ENCODE results near the gene SH3BP4.

The SH3BP4 gene

DNA sequence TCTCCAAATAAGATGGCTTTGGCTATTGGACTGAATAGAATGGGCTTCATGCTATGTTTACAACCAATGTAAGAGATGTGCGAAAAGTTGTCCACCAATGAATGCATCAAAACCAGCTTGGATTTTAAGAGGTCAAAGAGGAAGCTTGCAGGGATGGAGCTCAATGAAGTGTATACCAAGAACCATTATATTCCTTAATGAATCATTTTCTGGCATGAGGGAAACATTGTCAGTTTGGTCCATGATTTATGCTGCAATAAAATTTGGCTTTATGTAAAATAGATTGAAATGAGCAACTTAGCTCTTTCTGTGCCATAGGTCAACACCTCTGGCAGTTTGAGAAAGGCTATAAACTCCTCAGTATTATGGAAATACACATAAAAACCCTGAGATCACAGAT is 107.3 kb downstream of the SH3BP4 start:
- no peak for DNase-seq

DNA sequence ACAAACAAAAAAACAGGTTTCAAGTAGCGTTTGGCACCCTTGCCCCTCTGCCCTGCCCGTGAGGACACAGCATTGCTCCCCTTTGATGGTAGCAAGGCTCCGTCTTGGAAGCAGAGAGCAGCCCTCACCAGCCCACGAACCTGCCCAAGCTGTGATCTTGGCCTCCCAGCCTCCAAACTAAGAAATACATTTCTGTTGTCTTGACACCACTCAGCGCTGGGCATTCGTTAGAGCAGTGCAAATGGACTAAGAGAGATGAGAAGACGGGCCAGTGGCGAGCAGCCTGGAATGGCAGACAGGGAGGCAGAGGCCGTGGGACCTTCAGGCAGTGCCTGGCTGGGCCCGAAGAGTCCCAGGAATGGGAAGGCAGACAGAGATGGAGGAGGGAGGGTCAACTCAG is 109.8 kb downstream of the SH3BP4 start:
- no peak for DNase-seq

DNA sequence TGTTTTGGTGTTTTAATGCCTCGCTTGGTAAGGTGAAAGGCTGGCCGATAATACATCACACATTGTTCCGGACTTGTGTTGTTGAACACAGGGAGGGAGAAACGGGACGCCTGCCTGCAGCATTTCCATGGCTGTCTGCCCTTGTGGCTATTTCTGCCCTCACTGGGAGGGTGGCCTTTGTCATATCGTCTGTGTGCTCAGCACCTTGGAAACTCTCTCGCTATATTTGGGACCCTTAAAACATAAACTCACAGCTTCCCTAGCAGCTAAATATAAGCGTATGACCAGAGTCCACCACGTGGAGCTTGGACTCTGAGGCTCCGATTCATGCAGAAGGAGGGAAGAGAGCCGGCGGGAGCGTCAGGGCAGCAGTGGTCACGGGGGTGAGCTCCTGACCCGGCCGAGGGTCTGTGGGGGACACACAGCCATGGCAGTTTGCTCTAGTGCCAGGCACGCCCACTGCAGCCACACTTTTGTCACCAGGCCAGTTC is 111.7 kb downstream of the SH3BP4 start:
- no peak for DNase-seq

DNA sequence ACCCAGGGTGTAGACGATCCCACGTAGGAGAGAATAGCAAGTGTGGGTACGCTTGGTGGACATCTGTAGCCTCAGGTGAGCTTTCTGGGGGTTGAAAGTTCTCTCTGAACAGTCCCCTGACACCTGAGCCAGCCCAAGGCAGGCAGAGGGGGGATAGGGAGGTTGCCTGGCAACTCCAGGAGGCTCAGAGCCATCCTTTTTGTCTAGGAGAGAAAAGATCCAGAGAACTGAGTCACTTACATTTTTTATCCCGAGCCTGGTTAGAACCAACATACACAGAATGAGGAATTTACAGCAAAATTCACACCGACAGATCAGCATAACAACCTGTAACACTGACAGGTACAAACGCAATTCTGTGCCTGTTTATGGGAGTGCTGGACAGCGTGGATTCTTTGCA is 113.2 kb downstream of the SH3BP4 start:
- peak; percentile 36 for DNase-seq

DNA sequence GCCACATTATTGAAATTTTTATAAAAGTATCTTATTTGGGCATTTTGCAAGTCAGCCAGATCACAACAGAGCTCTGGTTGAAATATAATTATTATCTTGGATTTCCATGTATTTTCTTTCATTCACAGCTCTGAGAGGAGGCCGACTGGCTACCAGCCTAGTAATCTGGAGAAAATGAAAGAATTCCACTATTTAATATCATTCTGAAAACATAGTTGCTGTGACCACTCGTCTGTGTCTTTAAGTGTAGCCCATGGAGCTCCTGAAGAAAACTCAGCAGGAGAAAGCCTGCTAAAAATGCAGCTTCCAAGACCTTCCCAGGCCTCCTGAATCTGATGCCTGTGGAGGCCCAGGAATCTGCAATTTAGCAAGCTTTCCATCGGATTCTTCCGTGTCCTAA is 114.7 kb downstream of the SH3BP4 start:
- peak; percentile 44 for DNase-seq

DNA sequence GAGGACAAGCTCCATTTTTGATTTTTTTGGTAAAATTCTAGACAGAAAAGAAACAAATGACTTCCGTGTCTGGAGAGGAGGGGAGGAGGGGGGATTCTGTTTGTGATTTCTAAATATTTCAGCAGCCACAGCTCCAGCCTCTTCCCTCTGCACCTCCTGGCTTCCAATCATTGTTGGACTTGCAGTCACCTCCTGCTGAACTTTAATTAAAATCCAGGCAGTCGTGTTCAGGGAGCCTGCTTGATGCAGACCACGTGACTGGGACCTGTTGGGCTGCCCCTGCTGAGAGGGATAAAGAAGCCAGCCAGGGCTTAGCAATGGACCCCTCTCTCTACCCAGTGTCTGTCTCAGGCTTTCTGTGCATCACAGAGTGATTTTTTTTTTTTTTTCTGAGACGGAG is 115.1 kb downstream of the SH3BP4 start:
- DNase-seq = peak; percentile 75

DNA sequence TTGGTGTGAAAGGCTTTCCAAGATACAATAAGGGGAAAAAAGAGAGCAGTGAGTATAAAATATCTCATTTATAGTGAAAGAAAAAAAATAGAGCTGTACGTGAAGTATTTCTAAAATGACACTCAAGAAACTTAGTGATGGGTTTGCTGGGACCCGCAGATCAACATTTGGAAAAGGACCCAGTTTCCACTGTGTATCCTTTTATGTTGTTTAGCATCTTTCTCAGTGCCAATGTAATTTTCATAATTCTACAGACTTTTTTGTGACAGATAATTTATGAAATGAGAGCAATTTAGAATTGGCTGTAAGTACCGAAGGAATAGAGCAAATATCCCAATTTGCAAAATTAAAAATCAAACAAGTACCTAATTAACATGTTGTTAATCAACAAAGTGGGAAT is 116.9 kb downstream of the SH3BP4 start:
- no peak for DNase-seq

DNA sequence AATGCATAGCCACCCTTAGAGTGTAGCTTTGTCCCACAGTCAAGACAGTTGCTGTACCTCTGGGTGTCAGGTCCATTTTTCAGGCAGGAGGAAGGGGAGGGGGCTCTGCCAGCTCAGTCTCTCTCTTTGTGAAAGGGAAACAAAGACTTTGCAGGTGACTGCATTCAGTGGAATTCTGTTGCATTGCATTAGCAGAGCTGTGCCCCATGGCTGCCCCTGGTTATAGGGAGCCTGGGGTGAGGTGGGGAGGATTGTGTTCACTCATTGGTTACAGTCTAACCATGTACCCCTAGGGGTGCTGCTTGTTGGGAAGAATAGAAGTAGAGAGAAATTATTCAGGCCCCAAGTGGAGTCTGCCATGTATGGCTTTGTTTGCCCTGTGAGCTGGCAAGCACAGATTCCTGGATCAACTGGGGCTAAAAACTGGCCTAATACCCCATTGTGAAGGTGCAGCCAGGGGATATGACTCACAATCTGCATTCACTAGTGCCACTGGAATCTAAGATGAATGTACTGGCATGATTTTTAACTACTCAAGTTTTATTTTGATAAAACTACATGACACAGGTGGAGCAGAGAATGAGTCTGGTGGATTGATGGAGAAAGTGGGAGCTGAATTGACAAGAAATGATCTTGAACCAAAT is 118.4 kb downstream of the SH3BP4 start:
- no peak for DNase-seq

DNA sequence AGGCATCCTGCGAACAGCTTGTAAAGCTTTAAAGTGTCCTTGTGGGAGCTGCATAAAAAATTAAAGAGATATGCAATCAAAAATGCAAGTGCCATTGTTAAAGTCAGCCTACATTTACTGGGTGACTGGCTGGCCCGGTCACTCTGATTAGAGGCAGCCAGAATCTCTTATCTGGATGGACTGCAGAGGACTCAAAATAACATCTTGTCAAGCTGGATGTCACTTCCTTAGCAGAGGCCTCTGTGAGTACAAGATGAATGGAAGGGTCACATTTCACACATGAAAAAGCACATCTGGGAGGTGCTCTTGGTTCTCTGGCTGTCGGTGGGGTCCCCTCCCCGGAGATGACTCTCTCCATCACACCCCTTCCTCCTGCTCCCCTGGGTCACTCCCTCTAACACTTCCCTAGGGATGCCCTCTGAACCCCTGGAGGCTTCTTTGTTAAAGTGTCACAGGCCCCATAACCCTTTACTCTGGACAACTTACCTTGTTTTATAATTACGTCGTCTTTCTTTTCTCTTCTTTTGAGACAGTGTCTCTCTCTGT is 122.1 kb downstream of the SH3BP4 start:
- DNase-seq = no peak

DNA sequence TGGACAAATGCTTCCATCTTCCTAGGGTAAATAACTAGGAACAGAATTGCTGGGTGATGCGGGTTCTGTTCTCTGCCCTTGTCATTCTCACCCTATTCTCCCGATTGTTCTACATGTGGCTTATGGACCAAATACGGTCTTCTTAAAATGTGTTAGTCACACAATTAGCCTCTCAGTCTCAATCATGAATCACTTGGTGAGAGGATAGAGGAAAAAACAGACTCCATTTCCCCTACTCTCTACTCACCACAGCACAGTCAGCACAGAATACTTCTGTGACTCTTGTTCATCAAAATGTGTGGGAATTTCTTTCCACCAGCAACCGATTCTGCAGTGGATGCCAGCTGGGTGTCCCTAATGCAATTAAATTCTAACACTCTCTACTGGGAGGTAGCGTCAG is 125.2 kb downstream of the SH3BP4 start:
- peak; percentile 49 for DNase-seq

DNA sequence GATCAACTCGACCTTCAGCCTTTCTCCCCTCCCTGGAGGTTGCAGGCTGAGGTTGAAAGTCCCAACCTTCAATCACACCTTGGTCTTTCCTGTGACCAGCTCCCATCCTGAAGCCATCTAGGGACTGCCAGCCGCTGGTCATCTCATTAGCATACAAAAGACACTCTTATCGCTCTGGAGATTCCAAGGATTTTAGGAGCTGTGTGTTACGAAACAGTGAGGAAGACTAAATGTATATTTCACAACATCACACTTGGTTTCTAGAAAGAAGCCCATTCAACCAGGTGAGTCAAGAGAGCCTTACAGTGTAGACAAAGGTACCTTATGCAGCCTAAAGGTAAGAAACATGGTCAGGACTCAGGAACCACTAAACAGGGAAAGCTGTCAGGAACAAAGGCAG is 126.4 kb downstream of the SH3BP4 start:
- DNase-seq = no peak

DNA sequence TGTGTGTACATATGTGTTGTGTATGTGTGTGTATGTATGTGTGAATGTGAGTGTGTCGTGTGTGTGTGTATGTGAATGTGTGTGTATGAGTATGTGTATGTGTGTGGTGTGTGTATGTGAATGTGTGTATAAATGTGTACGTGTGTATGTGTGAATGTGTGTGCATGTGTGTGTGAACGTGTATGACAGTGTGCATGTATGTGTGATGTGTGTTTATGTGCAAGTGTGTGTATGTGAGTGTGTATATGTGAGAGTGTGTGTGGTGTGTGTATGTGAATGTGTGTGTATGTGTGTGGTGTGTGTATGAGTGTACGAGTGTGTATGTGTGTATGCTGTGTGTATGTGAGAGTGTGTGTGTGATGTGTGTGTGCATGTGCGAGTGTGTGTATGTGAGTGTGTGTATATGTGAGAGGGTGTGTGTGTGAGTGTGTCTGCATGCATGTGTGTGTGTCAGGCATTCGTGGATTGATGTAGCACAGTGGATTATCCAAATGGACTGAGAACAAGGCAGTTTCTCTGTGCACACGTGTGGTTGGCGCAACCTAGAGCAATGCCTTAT is 127.2 kb downstream of the SH3BP4 start:
- DNase-seq = no peak

DNA sequence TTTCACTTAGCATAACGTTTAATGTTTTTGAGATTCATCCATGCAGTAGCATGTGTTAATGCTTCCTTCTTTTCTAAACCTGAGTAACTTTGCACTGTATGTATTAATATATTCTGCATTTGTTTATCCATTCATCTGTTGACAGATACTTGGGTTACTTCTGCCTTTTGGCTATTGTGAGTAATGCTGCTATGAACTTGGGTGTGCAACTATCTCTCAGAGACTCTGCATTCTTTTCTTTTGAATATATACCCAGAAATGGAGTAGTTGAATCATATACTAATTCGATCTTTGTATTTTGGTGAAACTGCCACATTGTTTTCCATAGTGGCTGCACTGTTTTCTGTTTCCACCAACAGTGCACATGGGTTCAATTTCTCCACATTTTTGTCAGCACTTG is 128.3 kb downstream of the SH3BP4 start:
- peak; percentile 66 for DNase-seq

DNA sequence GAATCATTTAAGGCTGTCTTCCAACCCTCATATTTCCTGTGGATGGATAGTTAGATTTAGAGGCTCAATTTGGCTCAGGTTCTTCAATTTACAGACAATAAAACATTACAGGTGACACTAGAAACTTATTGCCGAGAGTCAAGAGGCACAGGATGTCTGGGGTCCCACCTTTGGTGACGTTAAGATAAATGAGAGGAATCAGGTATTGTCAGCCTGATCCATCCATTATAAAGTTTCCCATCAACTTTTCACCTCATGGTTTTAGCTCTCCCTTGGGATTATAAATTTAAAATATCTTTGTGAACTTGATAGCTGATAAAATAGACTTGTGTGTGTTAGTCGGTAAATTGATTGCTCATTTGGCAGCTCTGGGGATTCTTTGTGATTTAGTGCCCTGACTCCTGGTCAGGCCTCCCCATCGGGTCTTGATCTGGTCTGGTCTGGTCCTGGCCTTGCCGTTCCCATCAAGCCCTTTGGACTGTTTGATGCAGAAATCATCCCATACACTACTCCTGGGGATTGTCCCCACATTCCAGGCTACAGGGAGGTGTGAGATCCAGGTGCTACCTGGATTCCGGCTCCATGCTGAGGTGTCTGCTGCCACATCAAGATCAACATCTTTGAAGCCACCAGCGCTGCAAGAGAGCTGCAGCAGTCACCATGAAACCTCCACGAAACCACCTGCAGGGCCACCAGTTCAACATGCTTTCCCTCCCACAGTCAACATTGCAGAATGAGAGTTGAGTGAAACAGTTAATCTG is 130.9 kb downstream of the SH3BP4 start:
- no peak for DNase-seq

DNA sequence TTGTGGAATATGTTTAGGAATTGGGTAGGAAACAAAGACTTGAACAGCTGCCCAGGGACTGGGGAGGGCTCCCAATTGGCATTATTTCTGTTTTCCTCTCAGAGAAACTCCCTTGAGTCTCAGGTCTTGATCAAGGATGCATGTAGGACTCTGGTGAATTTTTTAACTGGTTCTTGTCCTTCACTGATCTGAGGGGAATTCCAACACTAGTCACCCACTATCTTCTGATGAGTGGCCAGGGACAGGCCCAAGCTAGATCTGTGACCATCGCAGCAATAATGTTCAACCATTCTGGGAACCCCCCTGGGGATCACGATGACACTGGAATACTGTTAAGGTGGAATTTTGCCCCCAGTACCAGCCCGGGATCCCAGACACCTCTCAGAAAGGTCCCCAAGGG is 132.0 kb downstream of the SH3BP4 start:
- DNase-seq = no peak

DNA sequence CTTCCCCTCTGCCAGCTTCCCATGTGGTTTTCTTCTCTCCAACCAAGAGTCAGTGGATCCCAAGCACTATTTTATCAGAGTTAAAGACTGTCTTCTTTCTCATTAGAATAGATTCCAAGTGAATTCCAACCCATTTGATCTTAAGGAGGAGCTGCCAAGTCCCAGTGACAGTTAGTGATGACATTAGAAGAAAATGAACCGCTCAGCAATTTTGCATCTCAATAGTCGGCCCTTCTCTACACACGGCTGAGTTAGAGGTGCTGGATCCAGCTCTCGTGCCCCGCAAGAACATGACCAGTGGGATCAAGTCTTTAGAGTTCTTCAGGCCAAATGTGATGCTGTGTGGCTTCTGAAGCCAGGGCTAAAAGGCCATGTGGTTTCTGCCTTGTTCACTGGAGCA is 132.6 kb downstream of the SH3BP4 start:
- DNase-seq = no peak

DNA sequence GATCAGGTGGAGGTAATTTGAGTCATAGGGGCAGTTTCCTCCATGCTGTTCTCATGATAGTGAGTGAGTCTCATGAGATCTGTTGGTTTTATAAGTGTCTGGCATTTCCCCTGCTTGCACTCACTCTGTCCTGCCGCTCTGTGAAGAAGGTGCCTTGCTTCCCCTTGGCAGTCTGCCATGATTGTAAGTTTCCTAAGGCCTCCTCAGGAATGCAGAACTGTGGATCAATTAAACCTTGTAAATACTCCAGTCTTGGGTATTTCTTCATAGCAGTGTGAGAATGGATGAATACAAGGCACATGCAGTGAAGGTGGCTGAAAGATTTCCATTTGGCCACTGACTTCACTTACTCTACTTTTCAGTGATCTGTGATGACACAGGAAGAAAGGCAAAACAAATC is 133.7 kb downstream of the SH3BP4 start:
- peak; percentile 23 for DNase-seq

DNA sequence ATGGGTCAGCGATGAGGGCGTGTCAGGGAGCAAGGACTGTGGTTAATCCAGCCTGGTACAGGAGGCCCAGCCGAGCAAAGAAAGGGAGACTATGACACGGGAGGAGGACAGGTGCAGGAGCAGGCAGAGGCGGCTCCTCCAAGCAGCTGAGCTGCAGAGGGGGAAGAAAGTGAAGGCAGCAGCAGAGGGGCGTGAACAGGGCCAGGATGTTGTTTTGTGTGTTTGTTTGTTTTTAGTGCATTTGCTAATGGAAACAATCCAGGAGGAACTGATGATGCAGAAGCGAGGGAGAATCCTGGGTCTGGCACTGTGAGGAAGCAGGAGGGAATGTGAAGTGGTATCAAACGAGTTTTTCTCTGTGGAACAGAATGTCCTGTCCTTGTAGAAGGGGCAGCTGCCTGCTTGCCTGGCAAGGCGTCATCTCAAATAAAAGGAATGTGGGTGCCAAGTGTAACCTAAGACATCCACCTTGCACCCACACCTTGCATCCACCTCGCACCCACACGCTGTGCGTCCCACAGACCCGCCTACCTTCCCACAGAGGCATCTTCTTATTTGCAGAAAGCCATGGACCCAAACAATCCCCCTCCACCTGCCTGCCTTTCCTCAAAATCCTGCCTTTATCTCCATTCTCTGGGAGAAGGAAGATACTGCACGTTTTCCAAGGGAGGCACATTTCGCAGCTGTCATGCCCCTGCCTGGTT is 134.8 kb downstream of the SH3BP4 start:
- no peak for DNase-seq

DNA sequence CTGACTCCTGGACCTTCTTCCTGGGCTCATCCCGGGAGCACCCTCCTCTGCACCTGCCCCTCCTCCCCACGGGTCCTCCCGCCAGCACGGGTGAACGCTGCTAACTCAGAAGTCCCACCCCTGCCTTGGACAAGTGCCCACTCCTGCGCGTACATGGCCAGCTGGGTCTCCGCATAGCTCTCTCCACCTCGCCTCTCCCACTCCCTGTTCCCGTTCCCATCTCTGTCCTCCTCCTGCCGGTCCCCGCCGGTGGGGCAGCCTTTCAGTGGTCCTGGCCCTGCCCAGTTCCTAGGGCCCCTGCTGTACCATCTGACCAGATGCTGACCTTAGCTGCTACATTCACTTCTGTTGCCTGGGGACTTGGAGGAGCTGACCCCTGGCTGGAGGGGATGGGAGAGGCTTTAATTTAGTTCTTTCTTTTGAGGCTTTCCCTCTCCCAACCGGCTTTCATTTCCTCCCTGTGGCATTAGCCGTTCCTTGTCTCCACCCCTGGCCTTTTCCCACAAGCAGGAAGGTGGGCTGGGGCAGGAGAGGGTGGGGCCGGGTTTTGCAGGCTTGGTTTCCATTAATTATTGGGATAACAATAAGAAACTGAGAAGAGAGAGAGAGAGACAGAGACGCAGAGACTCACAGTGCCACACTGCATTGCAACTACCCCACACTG is 136.1 kb downstream of the SH3BP4 start:
- peak; percentile 31 for DNase-seq

DNA sequence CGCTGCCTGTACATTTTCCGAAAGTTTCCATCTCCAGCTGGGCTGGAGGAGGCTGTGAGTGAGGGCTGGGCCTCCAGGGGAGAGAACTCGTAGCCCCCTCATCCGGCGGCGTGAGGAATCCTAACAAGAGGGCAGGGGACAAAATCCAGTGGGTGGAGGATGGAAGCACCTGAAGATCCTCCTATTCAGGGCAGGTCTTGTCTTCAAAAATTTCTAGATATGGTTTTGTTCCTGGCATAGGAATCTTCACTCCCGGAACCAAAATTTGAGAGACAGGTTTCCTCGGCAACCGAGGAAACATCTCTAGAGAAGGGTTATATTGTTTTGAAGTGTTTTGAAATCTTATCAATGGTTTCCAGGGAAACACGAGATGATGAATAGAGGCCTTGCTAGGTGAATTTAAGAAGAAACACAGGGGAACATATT is 136.7 kb downstream of the SH3BP4 start:
- peak; percentile 37 for DNase-seq

DNA sequence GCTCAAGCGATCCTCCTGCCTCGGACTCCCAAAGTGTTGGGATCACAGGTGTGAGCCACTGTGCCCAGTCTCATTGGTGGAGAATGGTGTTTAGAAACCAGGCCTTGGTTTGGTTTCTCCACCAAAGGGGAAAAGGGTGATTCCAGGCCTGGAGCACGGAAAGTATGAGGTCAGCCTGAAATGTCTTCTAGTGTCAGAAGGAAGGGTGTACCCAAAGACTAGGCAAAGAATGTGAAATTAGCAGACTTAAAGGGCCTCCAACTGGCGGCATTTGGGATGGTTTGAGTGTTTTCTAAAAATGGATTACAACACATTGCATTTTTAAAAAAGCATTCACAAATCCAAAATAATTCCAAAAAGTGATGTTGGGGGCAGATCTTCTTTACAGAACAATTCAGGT is 139.6 kb downstream of the SH3BP4 start:
- peak; percentile 50 for DNase-seq

DNA sequence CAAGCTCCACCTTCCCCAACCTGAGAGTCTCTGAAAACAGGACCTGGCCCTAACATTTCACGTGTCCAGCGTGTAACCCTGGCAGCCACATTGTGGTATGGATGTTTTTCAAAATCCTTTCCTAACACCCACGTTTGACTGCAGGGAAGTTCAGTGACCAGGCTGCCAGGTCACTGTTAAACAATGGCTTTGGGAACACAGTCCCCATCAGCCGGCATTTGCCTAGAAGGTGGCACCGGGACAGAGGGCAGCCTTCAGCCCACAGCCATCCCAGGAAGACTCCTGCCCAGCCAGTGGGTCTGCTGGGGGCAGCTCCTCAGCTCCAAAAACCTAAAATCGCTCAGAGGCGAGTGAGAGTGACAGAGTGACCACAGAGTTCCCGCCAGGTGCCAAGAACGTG is 140.2 kb downstream of the SH3BP4 start:
- DNase-seq = no peak
